ENCODE measurements around the gene WFDC1. TPM values are rescaled to one million over a fixed set of nuclear protein-coding genes. Genes with fewer than 3 reads are reported as not detected.

Gene WFDC1
- total RNA-seq, 1 donor from 2014 or later: 0.62 TPM

DNA sequence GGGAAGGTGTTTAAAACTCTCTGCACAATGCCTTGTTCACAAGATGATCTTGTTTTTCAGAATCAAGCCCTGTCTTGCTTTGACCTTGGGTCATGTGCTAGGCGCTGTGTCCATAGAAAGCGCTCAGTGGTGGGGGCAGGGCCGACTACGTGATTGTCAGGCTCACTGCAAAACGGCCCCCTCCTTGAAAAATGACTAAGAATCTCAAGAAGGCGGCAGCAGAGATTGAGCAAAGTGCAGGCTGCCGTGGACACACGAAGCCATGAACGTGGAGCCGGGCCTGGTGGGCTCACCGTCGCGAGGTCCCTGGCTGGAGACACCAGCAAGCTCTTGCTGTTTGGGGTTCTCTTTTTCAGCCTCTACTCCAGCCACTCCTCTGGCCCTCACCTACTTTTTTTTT, 83.9 kb downstream of the WFDC1 start:
- DNase-seq: no peak

DNA sequence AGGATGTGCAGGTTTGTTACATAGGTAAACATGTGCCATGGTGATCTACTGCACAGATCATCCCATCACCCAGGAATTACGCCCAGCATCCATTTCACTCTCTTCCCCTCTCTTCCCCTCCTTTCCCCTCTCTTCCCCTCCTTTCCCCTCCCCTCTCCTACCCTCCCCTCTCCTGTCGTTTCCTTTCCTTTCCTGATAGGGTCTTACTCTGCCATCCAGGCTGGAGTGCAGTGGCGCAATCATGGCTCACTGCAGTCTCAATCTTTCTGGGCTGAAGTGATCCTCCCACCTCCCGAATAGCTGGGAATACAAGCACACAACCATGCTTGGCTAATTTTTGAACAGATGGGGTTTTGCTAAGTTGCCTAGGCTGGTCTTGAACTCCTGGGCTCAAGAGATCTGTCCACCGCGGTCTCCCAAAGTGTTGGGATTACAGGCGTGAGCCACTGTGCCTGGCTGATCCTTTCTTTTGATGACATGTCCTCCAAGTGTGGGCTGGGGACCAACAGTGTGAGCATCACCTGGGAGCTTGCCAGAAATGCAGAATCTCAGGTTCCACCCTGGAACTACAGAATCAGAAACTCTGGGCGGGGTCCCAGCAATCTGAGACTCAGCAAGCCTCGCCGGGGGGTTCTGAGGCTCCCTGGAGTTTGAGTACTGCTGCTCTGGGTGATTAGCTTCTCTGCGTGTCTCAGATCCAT, 84.5 kb downstream of the WFDC1 start:
- DNase-seq: no peak

Small RNAs within 50 kb of the gene (small RNA-seq; reads per million reads assigned to genes)
- gene RNA5SP433: not detected

Other genes starting within 250 kb of the WFDC1 start
- gene MBTPS1, start 177.9 kb upstream of the WFDC1 start, total RNA-seq: 78.1 TPM
- gene HSDL1, start 149.7 kb upstream of the WFDC1 start, total RNA-seq: 165 TPM
- gene DNAAF1, start 149.6 kb upstream of the WFDC1 start, total RNA-seq: 0.62 TPM
- 14.3 TPM for gene TAF1C, start 107.8 kb upstream of the WFDC1 start, total RNA-seq
- not detected for gene ADAD2, start 103.7 kb upstream of the WFDC1 start, total RNA-seq
- gene KCNG4, start 54.9 kb upstream of the WFDC1 start, total RNA-seq: not detected
- gene ATP2C2, start 73.7 kb downstream of the WFDC1 start, total RNA-seq: 7.0 TPM
- 12.8 TPM for gene MEAK7, start 209.8 kb downstream of the WFDC1 start, total RNA-seq